ENCODE measurements around the gene MTFP1.

The MTFP1 gene

DNA sequence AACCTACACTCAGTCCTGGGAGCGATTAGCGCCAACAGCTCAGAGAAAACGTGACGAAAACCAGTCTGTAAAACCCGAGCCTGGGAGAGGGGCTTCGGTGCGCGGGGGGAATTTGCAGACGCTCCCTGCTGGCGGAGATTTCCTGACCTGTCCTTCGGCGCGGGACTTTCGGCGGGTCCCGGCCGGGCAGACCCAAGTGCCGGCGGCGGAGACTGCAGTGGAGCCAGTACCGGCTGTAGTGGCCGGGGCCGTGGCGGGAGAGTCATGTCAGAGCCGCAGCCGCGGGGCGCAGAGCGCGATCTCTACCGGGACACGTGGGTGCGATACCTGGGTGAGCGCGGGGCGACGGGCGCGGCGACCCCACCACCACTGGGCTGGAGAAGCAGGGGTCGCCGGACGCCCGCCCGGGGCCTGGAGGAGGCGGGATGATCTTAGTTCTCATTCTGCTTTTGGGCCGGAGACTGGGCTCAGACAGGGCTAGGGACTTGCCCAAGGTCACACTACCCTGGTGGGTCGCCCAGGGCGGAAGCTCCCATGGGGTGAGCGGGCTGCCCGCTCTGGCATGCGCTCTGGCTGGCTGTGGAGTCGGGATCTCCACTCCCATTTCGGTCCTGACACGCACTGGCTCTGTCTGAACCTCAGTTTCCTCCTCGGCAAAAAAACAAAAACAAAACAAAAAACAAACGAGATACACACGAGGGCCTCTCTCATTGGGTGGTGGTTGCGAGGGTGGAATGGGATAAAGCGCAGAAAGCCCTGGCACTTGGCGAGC lies at the start of gene MTFP1:
MTFP1 (plus strand) TSS at position 153 of the 772 bp plus-strand sequence; CDS start at position 265, 112 bp downstream.
- H3K4me3 ChIP-seq (ENCODE audit: low read depth, low read length, poor library complexity, severe bottlenecking), result peak within 1 kb of the TSS; percentile 81
- peaks cover 43% of the 10 kb centered on the region for H3K4me1 ChIP-seq (ENCODE audit: insufficient read depth, low read length, severe bottlenecking)
- peaks cover 24% of the 10 kb centered on the region for H3K36me3 ChIP-seq (ENCODE audit: insufficient read depth, low read length)
- no peaks in the 10 kb centered on the region for H4K20me1 ChIP-seq (ENCODE audit: insufficient read depth, low read length)
- TF ChIP-seq, protein P1, sequence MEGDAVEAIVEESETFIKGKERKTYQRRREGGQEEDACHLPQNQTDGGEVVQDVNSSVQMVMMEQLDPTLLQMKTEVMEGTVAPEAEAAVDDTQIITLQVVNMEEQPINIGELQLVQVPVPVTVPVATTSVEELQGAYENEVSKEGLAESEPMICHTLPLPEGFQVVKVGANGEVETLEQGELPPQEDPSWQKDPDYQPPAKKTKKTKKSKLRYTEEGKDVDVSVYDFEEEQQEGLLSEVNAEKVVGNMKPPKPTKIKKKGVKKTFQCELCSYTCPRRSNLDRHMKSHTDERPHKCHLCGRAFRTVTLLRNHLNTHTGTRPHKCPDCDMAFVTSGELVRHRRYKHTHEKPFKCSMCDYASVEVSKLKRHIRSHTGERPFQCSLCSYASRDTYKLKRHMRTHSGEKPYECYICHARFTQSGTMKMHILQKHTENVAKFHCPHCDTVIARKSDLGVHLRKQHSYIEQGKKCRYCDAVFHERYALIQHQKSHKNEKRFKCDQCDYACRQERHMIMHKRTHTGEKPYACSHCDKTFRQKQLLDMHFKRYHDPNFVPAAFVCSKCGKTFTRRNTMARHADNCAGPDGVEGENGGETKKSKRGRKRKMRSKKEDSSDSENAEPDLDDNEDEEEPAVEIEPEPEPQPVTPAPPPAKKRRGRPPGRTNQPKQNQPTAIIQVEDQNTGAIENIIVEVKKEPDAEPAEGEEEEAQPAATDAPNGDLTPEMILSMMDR (IDR thresholded peaks at IDR 0.05; ENCODE audit: low read length), result no peak
- no peak for TF ChIP-seq EZH2 (IDR thresholded peaks at IDR 0.05; ENCODE audit: borderline replicate concordance, low read length)
- H3K9me2 ChIP-seq (ENCODE audit: low read depth, low read length), result no peaks in the 10 kb centered on the region
- H2AFZ ChIP-seq (ENCODE audit: low read length), result peak within 1 kb of the TSS; percentile 80; the same call in 1 of the 2 replicates
- no peaks in the 10 kb centered on the region for H3F3A ChIP-seq (ENCODE audit: insufficient read depth, low read length)
- H3K4me2 ChIP-seq (ENCODE audit: low read length), result peak within 1 kb of the TSS; percentile 81
- no peaks in the 10 kb centered on the region for H3K79me2 ChIP-seq (ENCODE audit: insufficient read depth, low read length)
- no peaks in the 10 kb centered on the region for H3K27me3 ChIP-seq (ENCODE audit: insufficient read depth, low read length)
- H3K9ac ChIP-seq (ENCODE audit: low read length), result peak within 1 kb of the TSS; percentile 87
- H3K27ac ChIP-seq (ENCODE audit: low read depth, low read length, poor library complexity, severe bottlenecking), result peak within 1 kb of the TSS; percentile 67
- H3K9me3 ChIP-seq (ENCODE audit: low read length), result no peaks in the 10 kb centered on the region

- Histone ChIP-seq H3K9me2 (ENCODE audit: low read depth, low read length) (no peaks in the 10 kb centered on the region), H3K9me3 (ENCODE audit: low read length) (no peaks in the 10 kb centered on the region), H2AFZ (ENCODE audit: low read length) (no peak overlapping the region), H3K27me3 (ENCODE audit: insufficient read depth, low read length) (no peaks in the 10 kb centered on the region), H4K20me1 (ENCODE audit: insufficient read depth, low read length) (no peaks in the 10 kb centered on the region), H3K4me3 (ENCODE audit: low read depth, low read length, poor library complexity, severe bottlenecking) (no peak overlapping the region), H3K79me2 (ENCODE audit: insufficient read depth, low read length) (no peaks in the 10 kb centered on the region), H3K27ac (ENCODE audit: low read depth, low read length, poor library complexity, severe bottlenecking) (no peak overlapping the region), H3K4me1 (ENCODE audit: insufficient read depth, low read length, severe bottlenecking) (no peaks in the 10 kb centered on the region), H3K36me3 (ENCODE audit: insufficient read depth, low read length) (no peaks in the 10 kb centered on the region), H3F3A (ENCODE audit: insufficient read depth, low read length) (no peaks in the 10 kb centered on the region), H3K4me2 (ENCODE audit: low read length) (no peak overlapping the region), H3K9ac (ENCODE audit: low read length) (no peak overlapping the region)
- TF ChIP-seq, protein P1 (IDR thresholded peaks at IDR 0.05; ENCODE audit: low read length), result no peak
- TF ChIP-seq EZH2 (IDR thresholded peaks at IDR 0.05; ENCODE audit: borderline replicate concordance, low read length), result no peak
Observed at GRCh38 chr22:30380011-30380410, 45.6 kb upstream of the MTFP1 start.

DNA sequence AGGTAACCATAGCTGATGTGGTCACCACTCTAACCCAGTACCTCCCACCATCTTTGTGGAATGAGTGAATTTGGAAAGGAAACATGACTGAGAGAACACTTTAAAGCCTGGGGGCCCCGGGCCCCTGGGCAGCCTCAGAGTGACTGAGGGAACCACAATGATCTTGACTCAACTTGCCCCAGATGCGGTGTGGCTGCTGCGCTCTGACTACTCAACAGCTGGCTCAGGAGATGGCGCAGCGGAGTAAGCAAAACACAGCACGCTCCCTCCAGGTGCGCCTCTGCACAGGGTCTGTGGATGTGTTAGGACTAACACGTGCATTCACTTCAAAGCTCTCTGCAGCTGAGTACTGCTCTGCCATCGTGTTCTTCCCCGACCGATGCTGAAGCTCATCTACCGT lies 44.3 kb upstream of the MTFP1 start:
- H4K20me1 ChIP-seq (ENCODE audit: insufficient read depth, low read length), result no peaks in the 10 kb centered on the region
- no peaks in the 10 kb centered on the region for H3K79me2 ChIP-seq (ENCODE audit: insufficient read depth, low read length)
- no peak overlapping the region for H3K27ac ChIP-seq (ENCODE audit: low read depth, low read length, poor library complexity, severe bottlenecking)
- TF ChIP-seq, protein P1 (IDR thresholded peaks at IDR 0.05; ENCODE audit: low read length), result no peak
- TF ChIP-seq EZH2 (IDR thresholded peaks at IDR 0.05; ENCODE audit: borderline replicate concordance, low read length), result no peak
- no peak overlapping the region for H3K4me3 ChIP-seq (ENCODE audit: low read depth, low read length, poor library complexity, severe bottlenecking)
- H3F3A ChIP-seq (ENCODE audit: insufficient read depth, low read length), result no peaks in the 10 kb centered on the region
- no peak overlapping the region for H2AFZ ChIP-seq (ENCODE audit: low read length)
- H3K9ac ChIP-seq (ENCODE audit: low read length), result no peak overlapping the region
- no peaks in the 10 kb centered on the region for H3K4me1 ChIP-seq (ENCODE audit: insufficient read depth, low read length, severe bottlenecking)
- no peaks in the 10 kb centered on the region for H3K9me3 ChIP-seq (ENCODE audit: low read length)
- no peaks in the 10 kb centered on the region for H3K9me2 ChIP-seq (ENCODE audit: low read depth, low read length)
- H3K27me3 ChIP-seq (ENCODE audit: insufficient read depth, low read length), result no peaks in the 10 kb centered on the region
- H3K36me3 ChIP-seq (ENCODE audit: insufficient read depth, low read length), result no peaks in the 10 kb centered on the region
- no peak overlapping the region for H3K4me2 ChIP-seq (ENCODE audit: low read length)

All from OCI-LY1 (cell line).